ENCODE data around the gene ABCA2.

Gene ABCA2

DNA sequence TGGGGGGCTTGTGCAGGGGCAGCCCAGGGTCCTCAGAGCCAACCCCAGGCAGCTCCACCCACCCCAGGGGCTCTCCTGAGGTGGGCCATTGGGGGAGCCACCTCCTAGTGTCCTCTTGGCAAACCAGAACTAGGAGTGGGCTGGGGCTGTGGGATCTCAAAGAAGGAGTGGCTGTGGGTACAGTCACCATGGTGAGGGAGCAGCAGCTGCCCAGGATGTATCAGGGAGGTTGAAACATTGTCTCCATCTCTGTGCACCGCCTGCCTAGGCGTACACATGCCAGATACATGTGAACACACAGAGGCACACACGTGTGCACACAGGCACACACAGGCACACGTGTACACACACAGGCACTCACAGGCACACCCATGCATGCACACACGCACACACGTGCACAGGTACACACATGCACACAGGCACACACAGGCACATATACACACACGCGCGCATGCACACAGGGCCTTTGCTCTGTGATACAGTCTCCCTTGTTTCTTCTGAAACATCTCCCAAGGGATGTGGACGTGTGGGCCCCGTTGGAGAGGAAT is 65.3 kb downstream of the ABCA2 start:
- no peak for DNase-seq (ENCODE audit: low read depth)

DNA sequence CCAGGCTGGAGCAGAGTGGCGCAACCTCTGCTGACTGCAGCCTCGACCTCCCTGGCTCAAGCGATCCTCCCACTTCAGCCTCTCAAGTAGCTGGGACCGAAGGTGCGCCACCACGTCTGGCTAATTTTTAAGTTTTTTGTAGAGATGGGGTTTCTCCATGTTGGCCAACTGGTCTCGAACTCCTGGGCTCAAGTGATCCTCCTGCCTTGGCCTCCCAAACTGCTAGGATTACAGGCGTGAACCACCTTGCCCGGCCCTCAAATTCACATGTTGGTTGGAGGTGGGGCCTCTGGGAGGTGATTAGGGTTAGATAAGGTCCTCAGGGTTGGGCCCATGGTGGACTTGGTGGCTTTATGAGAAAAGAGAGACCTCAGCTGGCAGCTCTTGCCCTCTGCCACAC is 65.9 kb downstream of the ABCA2 start:
- DNase-seq (ENCODE audit: low read depth) = no peak

DNA sequence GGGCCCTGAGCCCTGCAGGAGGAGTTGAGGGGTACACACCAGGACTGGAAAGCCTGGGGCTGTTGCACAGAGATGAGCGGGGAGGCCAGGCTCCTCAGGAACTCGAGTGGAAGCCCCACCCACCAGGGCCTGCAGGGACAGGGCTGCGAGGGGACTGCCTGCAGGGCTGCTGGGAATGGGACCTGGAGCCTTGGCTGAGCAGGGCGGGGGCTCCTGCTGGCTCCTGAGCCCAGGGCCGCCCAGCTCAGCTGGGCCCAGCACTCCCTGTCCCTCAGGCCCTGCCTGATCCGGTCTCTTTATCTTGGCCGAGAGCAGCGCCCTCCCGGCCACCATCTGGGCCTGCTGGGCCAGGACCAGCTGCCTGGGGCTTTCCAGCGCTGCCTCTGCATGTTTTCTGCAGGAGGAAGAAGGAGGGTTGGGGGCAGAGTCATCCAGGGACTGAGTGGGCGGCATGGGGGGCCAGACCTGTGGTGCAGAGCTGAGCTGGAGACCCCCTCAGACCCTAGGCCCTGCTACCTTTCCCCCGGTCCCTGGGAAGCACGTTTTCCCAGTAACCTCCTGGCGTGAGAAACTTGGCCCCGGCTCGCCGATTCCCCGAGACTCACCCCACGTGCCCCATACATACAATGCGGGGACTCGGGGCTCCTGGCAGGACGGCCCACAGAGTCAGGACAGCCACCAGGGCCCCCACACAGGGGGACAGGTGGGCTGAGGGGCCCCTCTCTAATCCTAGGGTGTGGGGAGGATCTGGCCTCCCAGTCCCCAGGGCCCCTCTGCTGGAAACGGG is 66.6 kb downstream of the ABCA2 start:
- DNase-seq (ENCODE audit: low read depth) = no peak

DNA sequence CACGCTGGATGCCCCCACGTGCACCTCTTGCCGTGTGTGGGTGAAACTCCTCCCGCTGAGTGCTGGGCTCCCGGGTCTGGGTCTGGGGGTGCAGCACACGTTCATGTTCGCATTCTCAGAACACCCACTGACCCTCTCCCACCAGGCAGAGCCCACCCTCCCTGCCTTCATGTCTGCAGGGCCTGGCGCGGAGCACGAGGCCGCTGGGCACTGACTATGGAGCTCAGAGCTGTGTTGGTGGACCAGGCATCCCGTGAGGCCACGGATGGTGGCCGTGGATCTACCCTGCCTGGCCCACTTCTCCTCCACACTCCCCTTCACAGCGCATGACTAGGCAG is 67.1 kb downstream of the ABCA2 start:
- no peak for DNase-seq (ENCODE audit: low read depth)

DNA sequence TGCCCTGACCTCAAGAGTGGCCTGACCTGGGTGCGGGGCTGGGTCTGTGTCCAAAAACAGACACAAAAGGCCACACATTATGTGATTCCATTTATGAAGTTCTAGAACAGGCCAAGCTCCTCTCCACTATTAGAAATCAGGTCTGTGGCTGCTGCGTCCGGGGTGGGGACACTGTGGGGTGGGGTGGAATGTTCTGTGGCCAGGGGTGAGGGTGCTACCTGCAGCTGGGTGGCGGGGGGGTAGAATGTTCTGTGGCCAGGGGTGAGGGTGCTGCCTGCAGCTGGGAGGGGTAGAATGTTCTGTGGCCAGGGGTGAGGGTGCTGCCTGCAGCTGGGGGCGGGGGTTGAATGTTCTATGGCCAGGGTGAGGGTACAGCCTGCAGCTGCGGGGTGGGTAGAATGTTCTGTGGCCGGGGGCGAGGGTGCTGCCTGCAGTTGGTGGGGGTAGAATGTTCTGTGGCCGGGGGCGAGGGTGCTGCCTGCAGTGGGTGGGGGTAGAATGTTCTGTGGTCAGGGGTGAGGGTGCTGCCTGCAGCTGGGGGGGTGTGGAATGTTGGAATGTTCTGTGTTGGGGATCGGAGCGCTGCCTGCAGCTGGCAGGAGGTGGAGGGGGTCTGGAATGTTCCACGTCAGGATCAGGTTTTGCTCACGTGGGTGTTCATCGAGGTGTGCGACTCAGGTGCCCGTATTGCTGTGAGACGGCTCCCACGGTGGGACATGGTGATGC is 67.7 kb downstream of the ABCA2 start:
- DNase-seq (ENCODE audit: low read depth) = no peak

DNA sequence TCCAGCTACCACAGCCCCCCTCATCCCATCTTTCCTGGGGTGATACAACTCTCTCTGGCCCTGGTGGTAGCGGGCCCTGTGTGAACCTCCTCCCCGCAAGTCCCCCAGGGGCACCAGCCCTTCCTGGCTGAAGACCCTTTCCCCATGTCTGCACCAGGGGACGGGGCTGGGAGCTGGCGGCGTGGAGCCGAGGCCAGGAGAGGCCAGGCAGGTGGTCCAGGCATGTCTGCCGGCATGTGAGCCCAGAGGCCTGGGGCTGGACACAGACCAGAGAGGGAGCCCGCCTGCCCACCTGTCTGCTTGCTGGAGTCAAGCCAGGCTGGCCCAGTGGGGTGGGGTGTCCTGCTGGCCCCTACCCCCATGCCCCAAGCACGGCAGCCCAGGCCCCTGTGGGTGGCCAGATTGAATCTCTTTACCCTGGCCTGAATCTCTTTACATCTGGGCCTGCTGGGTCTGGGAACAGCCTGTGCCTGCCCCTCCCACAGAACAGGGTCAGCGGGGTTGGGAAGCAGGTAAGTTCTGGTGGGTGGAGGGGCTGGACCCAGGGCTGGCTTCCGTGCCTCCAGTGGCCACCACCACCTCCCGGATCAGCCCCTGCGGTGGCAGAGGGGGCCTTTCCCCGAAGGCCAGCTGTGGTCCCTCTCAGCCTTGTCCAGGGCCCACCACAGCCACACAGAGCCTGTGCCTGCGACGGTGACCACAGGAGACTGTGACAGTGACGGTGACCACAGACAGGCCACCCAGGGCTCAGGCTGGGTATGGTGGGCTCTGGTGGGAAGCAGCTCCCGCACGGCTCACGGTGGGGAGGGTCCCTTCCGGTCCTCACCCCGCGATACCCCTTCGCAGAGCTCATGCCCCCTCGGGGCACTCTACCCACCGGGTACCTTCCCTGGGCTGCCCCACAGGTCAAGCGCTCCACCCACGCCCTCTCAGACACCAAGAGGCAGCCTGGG is 68.9 kb downstream of the ABCA2 start:
- no peak for DNase-seq (ENCODE audit: low read depth)

DNA sequence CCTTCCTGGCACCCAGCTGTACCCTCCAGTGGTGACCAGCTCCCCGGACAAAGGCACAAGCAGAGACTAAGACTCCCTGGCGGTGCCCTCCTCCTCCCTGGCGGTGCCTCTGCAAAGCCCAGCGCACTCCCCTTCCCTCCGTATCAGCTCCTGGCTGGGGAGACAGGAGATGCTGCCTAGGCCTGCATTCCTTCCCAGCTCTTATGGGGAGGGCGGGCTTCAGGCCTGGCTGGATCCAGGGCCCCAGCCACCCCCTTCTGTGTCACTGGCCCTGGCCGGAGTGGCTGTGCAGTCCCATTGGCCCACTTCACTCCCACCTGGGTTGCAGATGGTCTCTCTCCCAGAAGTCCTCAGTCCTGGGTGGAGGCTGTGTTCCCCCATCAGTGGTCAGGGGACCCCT is 69.6 kb downstream of the ABCA2 start:
- no peak for DNase-seq (ENCODE audit: low read depth)

DNA sequence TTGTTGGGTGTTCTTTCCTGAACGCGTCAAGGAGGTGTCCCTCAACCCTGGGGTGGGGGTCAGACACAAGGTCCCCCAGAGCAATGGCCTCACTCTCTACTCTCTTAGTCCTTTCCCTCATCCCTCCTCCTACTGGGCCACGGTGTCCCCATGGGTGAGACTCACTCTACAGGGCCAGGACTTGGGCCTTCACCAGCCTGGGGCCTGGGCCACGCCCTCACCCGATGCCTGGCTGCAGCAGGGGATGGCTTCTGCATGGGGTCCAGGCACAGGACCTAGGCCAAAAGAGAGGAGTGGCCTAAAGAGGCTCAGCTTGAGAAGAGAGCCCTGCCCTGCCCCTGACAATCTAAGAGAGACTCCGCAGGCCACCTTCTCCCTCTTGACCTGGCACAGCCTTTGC is 70.1 kb downstream of the ABCA2 start:
- DNase-seq (ENCODE audit: low read depth) = no peak

DNA sequence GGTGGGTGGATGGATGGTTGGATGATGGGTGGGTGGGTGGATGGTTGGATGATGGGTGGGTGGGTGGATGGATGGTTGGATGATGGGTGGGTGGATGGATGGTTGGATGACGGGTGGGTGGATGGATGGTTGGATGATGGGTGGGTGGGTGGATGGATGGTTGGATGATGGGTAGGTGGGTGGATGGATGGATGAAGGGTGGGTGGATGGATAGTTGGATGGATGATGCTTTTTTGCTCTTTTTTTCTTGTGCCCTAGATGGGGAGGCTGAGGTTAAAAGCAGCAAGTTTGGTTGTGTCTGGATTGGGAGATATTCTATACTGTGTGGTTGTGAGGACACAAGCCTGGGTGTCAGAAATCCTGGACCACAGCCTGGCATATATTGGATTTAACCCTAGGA is 70.6 kb downstream of the ABCA2 start:
- DNase-seq (ENCODE audit: low read depth) = no peak

Measured in activated T-cell treated with anti-CD3 and anti-CD28 coated beads for 1 hour (primary cell).